Loucy (cell line): ENCODE measurements around the gene ZNF860.

Source experiments
- H2AFZ ChIP-seq: fragments of 200-600 bp; sonication (generic); 2 replicates; pipeline ENCODE4 v1.6.0; 2016; ENCODE audit warnings: antibody characterized with exemption, mild to moderate bottlenecking, low read length, moderate library complexity
- H3F3A ChIP-seq: fragments of 200-600 bp; 2 replicates; pipeline ENCODE4 v1.6.0; 2016; ENCODE audit warnings: antibody characterized with exemption, low read depth, mild to moderate bottlenecking
- H3K27me3 ChIP-seq: fragments of 200-600 bp; sonication (generic); 2 replicates; pipeline ENCODE4 v1.6.1; 2014; ENCODE audit warnings: low read length, mild to moderate bottlenecking; ENCODE audit not compliant: insufficient read depth, poor library complexity, severe bottlenecking
- H3K36me3 ChIP-seq: fragments of 200-600 bp; sonication (generic); 2 replicates; pipeline ENCODE4 v1.6.1; 2016; ENCODE audit warnings: low read length; ENCODE audit not compliant: insufficient read depth
- H3K4me1 ChIP-seq: fragments of 200-600 bp; sonication (generic); 2 replicates; pipeline ENCODE4 v1.5.1; 2014; ENCODE audit warnings: low read length, mild to moderate bottlenecking; ENCODE audit not compliant: insufficient read depth, poor library complexity, severe bottlenecking
- H3K4me2 ChIP-seq: fragments of 200-600 bp; sonication (generic); 2 replicates; pipeline ENCODE4 v1.6.0; 2014; ENCODE audit warnings: antibody characterized with exemption, low read length, low read depth, mild to moderate bottlenecking; ENCODE audit not compliant: poor library complexity, severe bottlenecking
- H3K4me3 ChIP-seq: fragments of 200-600 bp; sonication (generic); 2 replicates; pipeline ENCODE4 v1.5.1; 2014; ENCODE audit warnings: low read length, mild to moderate bottlenecking, mixed read lengths; ENCODE audit not compliant: poor library complexity, severe bottlenecking
- H3K79me2 ChIP-seq: fragments of 200-600 bp; sonication (generic); 2 replicates; pipeline ENCODE4 v1.6.1; 2014; ENCODE audit warnings: low read length; ENCODE audit not compliant: insufficient read depth
- H3K9ac ChIP-seq: fragments of 200-600 bp; sonication (generic); 2 replicates; pipeline ENCODE4 v1.6.0; 2014; ENCODE audit warnings: mild to moderate bottlenecking, low read depth, low read length, moderate library complexity; ENCODE audit not compliant: poor library complexity, severe bottlenecking
- H3K9me2 ChIP-seq: fragments of 200-600 bp; sonication (generic); replicated peaks from 2 replicates; pipeline ENCODE4 v1.6.1; 2016; ENCODE audit warnings: low read depth, low read length, mixed read lengths
- H3K9me3 ChIP-seq: fragments of 200-600 bp; sonication (generic); 2 replicates; pipeline ENCODE4 v1.6.1; 2014; ENCODE audit warnings: mild to moderate bottlenecking, antibody characterized with exemption, low read length, low read depth; ENCODE audit not compliant: insufficient read depth
- H4K20me1 ChIP-seq: fragments of 200-600 bp; sonication (generic); 2 replicates; pipeline ENCODE4 v1.6.0; 2014; ENCODE audit warnings: antibody characterized with exemption, low read length, mild to moderate bottlenecking; ENCODE audit not compliant: insufficient read depth, poor library complexity, severe bottlenecking
- EZH2phosphoT487 ChIP-seq: fragments of 200-600 bp; IDR thresholded peaks from 2 replicates; pipeline ENCODE4 v1.6.1; 2018; ENCODE audit warnings: antibody characterized with exemption, mild to moderate bottlenecking, moderate library complexity, borderline replicate concordance
- TF ChIP-seq, protein P1 (sequence below): fragments of 200-600 bp; sonication (generic); conservative IDR thresholded peaks from 2 replicates; pipeline ENCODE4 v1.5.1; 2014; ENCODE audit warnings: mild to moderate bottlenecking, antibody characterized with exemption, low read length

The ZNF860 gene

GRCh38 chr3:32022947-32023346, 41.4 kb downstream of the ZNF860 start:
- no peak overlapping the region for H3K4me3 ChIP-seq
- H3F3A ChIP-seq, result no peaks in the 10 kb centered on the region
- no peak overlapping the region for H3K4me2 ChIP-seq
- H3K9me2 ChIP-seq, result no peaks in the 10 kb centered on the region
- no peaks in the 10 kb centered on the region for H3K9me3 ChIP-seq
- no peak overlapping the region for H2AFZ ChIP-seq
- H3K9ac ChIP-seq, result no peak overlapping the region
- H3K36me3 ChIP-seq, result no peaks in the 10 kb centered on the region
- no peaks in the 10 kb centered on the region for H3K27me3 ChIP-seq
- TF ChIP-seq, protein P1, sequence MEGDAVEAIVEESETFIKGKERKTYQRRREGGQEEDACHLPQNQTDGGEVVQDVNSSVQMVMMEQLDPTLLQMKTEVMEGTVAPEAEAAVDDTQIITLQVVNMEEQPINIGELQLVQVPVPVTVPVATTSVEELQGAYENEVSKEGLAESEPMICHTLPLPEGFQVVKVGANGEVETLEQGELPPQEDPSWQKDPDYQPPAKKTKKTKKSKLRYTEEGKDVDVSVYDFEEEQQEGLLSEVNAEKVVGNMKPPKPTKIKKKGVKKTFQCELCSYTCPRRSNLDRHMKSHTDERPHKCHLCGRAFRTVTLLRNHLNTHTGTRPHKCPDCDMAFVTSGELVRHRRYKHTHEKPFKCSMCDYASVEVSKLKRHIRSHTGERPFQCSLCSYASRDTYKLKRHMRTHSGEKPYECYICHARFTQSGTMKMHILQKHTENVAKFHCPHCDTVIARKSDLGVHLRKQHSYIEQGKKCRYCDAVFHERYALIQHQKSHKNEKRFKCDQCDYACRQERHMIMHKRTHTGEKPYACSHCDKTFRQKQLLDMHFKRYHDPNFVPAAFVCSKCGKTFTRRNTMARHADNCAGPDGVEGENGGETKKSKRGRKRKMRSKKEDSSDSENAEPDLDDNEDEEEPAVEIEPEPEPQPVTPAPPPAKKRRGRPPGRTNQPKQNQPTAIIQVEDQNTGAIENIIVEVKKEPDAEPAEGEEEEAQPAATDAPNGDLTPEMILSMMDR, result no peak
- no peak for TF ChIP-seq EZH2phosphoT487
- no peaks in the 10 kb centered on the region for H3K4me1 ChIP-seq
- H3K79me2 ChIP-seq, result no peaks in the 10 kb centered on the region
- H4K20me1 ChIP-seq, result no peaks in the 10 kb centered on the region

- Histone ChIP-seq H3K4me2 (no peak overlapping the region), H3K36me3 (no peaks in the 10 kb centered on the region), H2AFZ (no peak overlapping the region)
Measured at GRCh38 chr3:32026593-32026992, 45.0 kb downstream of the ZNF860 start.

DNA sequence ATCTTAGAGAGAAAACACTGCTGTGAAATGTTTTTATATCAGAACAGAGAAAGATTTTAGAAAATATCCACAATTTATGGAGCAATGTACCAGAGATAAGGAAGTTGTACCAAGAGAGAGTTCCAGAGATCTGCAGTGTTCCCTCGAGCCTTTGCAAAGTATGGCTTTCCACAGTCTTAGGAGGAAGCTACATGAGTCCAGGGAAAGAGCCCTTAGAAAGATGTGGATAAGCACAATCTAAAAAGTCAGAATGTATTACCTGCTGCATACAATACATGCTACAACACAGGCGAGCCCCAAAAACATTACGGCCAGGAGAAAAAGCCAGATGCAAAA, 56.4 kb downstream of the ZNF860 start:
- Histone ChIP-seq H3K4me1 (no peaks in the 10 kb centered on the region), H3K79me2 (no peaks in the 10 kb centered on the region), H3K9me3 (no peaks in the 10 kb centered on the region; the same call in 1 of the 2 replicates), H3K9me2 (no peaks in the 10 kb centered on the region), H3K4me3 (no peak overlapping the region), H2AFZ (no peak overlapping the region), H3K27me3 (no peaks in the 10 kb centered on the region), H3K36me3 (no peaks in the 10 kb centered on the region), H3K9ac (no peak overlapping the region), H4K20me1 (no peaks in the 10 kb centered on the region), H3K4me2 (no peak overlapping the region), H3F3A (no peaks in the 10 kb centered on the region)
- TF ChIP-seq, protein P1, result no peak
- no peak for TF ChIP-seq EZH2phosphoT487

More at GRCh38 chr3:32026593-32026992, 45.0 kb downstream of the ZNF860 start:
- TF ChIP-seq EZH2phosphoT487, result no peak
- TF ChIP-seq, protein P1, result no peak
- no peak overlapping the region for H3K9ac ChIP-seq
- no peaks in the 10 kb centered on the region for H3K79me2 ChIP-seq
- H3K9me3 ChIP-seq, result no peaks in the 10 kb centered on the region
- H3F3A ChIP-seq, result no peaks in the 10 kb centered on the region
- no peaks in the 10 kb centered on the region for H3K27me3 ChIP-seq
- H3K4me3 ChIP-seq, result no peak overlapping the region
- H4K20me1 ChIP-seq, result no peaks in the 10 kb centered on the region
- no peaks in the 10 kb centered on the region for H3K9me2 ChIP-seq
- H3K4me1 ChIP-seq, result peaks cover 8% of the 10 kb centered on the region
